ENCODE measurements around the gene ARHGAP35.
"Not testable (repeated sequence)": the region's sequence is repeated elsewhere in the genome, so short reads cannot be mapped to it uniquely, and the experiment has no call there.

The ARHGAP35 gene

DNA sequence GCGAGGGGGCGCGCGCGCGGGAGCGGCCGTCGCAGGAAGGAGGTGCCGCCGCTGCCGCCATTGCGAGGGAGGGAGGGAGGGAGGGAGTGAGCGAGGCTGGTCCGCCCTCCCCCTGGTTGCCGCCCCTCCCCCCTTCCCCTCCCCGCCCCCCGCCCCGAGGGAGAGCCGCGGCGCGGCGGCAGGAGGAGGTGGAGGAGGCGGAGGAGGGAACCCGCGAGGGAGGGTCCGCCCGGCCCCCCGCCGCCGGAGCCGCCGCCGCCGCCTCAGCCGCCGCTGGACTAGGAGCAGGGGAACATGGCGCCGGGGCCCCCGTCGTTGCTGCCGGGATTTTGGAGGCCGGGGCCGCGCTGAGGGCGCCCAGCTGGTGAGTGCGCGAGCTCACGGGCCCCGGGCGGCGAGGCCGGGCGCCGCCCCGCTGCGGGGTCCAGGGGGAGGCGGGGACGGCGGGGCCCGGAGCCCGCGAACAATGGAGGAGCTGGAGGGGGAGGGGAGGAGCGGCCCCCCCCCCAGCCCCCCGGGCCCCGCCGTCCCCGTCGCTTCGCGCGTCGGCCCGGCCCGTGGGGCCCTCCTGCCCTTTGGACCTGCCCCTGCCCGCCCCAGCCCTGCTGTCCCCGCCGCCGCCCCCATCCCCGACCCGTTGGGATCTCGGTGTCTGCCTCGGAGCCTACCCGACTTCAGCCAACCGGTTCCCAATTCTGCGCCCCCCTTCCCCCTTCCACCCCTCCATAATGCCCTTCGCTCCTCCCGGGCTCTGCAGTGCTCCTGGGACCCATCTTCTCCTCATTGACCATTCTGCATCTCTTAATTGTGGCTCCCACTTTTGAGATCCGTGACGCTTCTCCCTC is at the start of gene ARHGAP35:
Gene ARHGAP35, plus strand, starts transcription at position 152 of the 845 bp plus-strand sequence. CDS start 57,679 bp downstream, outside the sequence.
- no peak for DNase-seq

DNA sequence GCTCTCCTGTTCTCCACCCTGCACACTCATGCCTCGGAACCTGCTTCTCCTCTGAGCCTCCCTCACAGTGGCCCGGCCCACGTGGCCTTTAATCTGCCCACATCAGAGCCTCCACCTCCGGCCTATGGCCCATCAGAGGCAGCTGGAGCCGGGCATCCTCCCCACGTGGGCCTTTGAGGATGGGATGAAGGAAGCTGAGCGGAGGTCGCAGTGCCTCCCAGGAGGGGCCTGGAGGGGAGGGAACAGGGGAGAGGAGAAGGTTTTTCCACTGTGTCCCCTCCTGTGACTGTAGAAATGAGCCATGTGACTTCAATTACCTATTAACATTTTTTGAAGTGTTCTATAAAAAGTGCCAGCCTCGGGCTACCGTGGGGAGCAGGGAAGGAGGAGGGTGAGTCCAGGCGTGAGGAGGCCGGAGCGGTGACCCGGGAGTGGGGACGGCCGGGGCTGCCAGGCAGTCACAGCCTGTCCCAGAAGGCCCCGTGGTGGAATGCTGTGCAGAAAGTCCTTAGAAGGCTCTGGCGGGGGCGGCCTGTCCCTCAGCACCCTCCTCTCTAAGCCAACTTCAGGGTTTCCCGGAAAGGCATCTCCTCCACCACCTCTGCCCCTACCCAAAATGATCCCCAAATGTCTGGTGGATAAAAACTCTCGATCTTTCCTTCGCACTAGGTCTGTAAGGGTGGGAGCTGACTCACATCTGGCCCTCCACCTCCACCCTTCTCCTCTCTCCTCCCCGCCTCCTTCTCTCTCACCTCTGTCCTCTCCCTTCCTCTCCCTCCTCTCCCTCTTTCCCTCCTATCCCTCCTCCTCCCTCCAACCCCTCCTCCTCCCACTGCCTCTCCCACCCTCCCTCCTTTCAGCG is 47.6 kb upstream of the ARHGAP35 start:
- no peak for DNase-seq

DNA sequence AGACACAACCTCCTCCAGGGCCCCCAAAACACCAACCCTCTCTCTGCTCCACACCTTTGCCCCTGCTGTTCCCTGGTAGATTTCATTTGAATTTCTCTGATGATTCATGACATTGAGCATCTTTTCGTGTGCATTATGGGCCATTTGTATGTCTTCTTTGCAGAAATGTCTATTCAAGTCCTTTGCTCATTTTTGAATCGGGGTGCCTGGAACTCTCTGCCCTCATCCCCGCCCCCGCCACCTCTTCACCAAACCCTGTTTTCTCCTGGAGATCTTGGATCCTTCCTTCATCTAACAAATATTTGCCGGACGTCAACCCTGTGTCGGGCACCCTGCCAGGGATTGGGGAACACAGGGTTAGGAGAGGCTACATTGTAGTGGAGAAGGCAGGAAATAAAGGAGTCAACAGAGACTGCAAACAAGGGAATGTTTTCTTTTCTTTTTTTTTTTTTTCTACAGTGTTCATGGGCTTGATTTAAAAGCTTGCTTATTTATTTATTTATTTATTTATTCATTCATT is 46.9 kb upstream of the ARHGAP35 start:
- DNase-seq: no peak

DNA sequence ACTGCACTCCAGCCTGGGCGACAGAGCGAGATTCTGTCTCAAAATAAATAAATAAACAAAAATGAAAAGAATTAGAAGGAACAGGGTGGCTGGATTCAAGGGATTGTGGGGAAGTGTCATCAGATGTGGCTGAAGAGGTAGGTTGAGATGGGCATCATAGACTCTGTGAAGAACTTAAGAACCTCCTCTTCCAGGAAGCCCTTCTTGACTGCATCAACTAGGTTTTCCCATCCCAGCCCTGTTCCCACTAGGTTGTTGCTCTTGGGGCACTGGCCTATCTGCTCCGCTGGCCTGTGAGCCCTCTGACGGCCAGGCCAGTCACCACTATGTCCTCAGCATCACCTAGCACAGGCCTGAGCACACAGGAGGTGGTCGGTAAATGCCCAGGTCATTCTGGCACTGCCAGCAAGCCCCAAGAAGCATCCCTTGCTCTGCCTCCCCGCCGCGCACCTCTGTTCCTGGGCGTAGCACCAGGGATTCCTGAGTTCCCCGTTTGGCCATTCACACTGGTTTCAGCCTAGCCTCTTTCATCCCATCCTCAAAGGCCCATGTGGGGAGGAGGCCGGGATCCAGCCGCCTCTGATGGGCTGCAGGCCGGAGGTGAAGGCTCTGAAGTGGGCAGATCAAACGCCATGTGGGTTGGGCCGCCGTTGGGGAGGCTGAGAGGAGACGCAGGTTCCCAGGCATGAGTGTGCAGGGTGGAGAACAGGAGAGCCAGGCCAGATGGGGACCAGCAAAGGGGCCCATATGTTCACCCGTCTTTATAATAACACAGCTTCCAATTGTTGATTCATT is 44.8 kb upstream of the ARHGAP35 start:
- DNase-seq: no peak

DNA sequence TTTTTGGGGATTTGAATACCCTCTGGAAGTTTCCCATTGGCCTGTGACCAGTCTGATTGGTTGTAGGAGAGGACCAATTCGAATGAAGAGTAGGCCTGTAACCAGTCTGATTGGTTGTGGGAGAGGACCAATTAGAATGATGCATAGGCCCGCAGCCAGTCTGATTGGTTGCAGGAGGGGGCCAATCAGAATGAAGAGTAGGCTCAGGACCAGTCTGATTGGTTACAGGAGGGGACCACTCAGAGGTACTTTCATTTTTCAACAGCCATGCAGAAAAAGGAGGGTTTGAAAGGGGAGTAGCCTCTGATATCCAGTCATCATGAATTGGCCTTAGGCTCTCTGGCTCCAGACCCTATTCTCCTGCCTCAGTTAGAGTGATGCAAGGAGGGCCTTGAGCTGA is 42.0 kb upstream of the ARHGAP35 start:
- DNase-seq: peak; percentile 86

DNA sequence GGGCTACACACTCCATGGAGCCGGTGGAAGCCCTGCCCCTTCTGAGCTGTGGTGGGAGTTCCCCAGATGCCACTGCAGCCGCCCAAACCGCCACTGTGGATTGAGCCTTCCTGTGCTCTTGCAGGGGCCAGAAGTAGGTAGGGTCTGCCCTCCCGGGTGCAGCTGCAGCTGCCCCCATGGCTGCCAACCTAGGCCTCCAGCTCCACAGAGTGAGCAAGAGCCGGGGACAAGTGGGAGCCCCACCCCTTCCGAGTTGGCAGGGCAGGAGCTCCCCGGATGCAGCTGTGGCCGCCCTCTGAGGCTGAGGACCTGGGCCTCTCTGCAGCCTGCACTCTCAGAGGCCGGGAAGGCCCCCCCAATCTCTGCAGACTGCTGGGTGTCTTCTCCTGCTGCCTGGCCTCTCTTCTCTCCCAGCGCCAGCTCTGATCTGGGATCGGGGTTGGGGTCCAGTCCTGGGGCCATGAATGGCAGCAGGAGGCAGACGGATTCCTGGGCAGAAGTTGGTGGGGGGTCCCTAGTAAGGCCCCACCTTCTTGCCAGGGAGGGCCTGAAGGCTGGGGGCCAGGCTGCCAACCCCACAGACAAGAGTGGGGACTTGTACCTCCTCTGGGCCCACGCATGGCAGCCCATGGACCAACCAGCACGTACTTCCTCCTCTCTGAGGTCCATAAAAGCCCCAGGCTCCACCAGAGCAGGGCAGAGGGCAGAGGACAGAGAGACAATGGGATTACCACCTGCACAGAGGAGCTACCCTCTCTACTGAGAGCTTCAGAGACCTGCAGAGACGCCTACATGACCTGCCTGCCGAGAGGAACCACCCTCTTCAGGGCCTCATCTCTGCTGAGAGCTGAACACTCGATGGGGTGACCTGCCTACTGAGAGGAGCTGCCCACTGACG is 39.0 kb upstream of the ARHGAP35 start:
- no peak for DNase-seq

DNA sequence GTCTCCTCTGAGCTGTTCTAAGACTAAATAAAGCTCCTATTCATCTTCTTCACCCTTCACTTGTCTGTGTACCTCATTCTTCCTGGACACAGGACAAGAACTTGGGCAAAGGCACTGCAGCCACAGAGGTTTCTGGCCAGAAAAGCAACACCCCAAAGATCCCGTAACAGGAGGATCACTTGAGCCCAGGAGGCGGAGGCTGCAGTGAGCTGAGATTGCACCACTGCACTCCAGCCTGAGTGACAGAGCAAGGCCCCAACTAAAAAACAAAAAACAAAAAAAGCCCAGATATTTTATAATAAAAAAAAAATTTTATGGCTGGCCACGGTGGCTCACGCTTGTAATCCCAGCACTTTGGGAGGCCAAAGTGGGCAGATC is 38.4 kb upstream of the ARHGAP35 start:
- DNase-seq: not testable (repeated sequence)

DNA sequence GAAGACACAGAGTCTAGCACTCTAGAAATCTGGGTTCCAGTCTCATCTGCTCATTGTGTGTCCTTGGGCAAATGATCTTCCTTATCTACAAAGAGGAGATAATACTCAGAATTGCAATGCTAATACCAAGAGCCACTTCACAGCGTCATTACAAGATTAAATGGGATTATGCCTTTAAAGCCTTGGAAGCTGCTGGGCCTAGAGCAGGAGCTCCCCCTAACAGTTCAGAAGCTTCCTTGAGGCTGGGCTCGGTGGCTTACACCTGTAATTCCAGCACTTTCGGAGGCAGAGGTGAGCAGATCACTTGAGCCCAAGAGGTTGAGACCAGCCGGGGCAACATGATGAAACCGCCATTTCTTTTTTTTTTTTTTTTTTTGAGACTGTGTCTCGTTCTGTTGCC is 37.7 kb upstream of the ARHGAP35 start:
- DNase-seq: peak; percentile 28

DNA sequence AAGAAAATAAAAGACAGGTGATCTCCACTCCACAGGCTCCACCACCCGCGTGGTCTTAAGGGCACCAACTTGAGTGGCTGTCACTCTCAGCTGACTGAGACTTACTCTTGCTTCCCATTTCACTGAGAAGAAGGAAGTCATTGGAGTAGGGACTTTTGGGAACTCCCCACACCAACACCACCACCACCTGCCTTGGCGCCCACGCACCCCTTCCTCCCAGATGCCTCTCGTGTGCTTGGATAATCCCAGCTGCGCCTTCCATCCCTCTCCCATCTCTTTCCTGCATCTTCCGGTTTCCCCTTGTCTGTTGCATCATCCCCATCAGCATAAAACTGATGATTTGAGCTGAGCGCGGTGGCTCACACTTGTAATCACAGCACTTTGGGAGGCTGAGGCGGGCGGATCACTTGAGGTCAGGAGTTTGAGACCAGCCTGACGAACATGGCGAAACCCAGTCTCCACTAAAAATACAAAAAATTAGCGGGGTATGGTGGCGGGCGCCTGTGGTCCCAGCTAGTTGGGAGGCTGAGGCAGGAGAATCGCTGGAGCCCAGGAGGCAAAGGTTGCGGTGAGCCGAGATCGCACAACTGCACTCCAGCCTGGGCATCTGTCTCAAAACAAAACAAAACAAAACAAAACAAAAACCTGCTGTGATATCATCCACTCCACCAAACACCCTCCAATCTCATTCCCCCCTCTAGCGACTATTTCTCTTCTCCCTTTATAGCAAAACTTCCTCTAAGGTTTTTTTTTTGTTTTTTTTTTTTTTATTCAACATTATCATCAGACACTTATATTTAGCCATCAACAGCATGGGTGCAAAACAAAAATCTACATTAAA is 35.7 kb upstream of the ARHGAP35 start:
- DNase-seq: peak; percentile 66

DNA sequence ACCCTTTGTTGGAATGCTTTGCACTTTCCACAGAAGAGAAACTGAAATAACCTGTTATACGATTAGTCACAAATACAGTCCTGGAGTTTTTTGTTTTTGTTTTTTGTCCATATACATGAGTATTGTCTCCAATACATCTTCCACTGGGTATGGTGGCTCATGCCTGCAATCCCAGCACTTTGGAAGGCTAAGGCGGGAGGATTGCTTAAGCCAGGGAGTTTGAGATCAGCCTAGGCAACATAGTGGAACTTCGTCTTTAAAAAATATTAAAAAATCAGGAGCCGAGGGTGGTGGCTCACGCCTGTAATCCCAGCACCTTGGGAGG is 35.1 kb upstream of the ARHGAP35 start:
- DNase-seq: no peak

DNA sequence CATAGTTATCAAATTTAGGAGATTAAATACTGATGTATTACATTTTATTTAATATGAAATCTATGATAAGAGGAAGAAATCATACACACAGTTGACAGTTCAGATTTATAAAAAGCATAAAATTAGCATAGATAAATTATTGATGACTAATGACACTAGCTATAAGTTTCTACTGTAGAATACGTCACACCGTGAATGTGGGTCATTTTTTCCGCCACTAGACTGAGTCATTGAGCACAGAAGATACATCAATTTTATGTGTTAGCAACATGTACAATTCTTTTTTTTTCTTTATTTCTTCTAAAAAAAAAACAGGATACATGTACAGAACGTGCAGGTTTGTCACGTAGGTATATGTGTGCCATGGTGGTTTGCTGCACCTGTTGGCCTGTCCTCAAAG is 32.3 kb upstream of the ARHGAP35 start:
- no peak for DNase-seq

DNA sequence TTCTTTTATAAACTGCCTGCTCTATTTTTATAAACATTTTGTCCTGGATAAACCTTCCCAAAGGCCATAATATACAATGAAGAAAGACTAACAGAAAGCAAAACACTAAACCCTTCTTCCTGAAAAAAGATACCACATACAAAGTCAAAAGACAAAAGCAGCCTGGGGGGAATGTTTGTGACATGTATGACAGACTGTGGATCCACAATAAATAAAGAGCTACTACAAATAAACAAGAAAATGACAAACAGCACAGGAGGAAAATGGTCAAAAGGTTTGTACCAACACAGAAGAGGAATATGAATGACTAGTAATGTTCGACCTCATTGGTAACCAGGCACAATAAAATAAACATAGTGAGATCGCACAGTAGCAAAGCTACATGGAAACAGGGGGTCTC is 29.9 kb upstream of the ARHGAP35 start:
- DNase-seq: no peak

DNA sequence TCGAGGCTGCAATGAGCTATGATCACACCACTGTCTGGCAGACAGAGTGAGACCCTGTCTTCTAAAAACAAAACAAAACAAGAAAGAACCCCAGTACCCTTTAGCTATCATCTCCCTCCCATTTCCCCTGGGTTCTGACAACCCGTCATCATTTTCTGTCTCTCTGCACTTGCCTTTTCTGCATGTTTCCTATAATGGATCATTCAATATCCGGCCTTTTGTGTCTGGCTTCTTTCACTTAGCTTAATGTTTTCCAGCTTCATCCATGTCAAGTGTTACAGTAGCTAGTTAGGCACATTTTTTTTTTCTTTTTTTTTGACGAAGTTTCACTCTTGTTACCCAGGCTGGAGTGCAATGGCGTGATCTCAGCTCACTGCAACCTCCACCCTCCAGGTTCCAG is 26.7 kb upstream of the ARHGAP35 start:
- DNase-seq: no peak

DNA sequence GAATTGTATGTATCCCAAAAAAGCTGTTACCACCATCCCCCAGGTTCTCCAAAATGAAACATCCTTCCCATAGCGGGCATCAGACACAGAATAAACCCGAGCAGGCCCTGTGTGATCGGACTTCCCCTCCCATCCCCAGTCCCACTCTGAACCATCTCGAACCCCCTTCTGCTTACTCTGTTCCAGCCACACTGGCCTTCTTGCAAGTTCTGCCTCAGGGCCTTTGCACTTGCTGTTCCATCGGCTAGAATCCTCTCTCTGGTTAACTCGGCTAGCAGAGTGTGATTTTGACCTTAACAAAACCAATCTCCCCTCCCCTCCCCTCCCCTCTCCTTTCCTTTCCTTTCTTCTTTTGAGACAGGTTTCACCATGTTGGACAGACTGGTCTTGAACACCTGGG is 25.8 kb upstream of the ARHGAP35 start:
- DNase-seq: no peak

DNA sequence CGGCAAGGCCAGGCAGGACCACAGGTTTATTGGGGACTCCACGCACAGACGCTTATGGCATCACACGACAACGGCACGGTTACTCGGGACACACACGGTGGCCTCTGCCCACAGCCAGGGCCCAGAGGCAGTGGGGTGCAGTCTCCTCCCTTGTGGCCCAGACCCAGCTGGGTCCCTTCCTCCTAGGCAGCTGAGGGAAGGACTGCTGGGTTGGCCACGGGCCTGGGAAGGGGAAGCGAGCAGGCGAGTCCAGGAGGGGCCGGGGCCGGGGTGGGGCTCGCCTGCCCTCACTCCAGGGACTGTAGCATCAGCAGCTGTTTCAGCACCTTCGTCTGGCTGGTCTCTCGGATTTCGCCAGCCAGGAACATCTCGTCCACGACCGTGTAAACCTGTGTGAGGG is 22.6 kb upstream of the ARHGAP35 start:
- no peak for DNase-seq

DNA sequence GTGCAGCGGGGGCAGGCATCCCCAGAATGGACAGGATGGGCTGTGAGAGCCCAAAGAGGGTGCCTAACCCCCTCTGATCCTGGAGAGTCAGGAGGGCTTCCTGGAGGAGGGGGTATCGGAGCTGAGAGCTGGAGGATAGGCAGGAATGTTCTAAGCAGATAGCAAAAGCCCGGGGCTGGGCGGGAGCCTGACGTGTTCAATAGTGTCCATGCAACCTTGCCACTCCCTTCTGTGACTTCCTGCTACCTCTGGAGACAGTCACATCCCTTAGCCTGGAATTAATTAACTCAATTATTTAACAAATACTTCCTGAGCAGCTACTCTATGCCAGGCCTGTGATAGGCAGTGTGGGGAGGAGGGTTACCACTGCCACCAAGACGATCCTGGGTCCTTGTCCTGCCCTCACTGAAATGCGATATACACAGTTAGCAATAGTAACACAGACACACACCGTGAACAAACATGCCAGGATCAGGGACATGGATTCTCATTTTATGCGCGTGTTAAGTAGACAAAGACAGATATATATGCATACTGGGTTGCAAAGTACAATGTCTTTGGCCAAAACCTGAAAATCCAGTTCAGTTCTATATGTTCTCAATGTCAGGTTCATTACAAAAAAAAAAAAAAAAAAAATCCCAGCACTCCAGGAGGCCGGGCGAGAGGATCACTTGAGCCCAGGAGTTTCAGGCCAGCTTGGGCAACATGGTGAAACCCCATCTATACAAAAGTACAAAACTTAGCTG is 20.9 kb upstream of the ARHGAP35 start:
- no peak for DNase-seq

DNA sequence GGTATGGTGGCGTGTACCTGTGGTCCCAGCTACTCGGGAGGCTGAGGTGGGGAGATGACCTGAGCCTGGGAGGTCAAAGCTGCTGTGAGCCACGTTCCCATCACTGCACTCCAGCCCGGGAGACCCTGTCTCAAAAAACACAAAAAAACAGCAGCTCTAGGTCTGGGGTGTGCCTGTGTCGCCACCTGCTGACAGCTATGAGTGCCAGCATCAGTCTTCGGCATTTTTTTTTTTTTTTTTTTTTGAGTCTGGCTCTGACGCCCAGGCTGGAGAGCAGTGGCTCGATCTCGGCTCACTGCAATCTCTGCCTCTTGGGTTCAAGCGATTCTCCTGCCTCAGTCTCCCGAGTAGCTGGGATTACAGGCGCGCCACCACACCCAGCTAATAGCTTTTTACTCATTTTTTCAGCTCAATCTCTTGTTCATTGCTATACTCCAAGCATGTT is 20.3 kb upstream of the ARHGAP35 start:
- peak; percentile 85 for DNase-seq

DNA sequence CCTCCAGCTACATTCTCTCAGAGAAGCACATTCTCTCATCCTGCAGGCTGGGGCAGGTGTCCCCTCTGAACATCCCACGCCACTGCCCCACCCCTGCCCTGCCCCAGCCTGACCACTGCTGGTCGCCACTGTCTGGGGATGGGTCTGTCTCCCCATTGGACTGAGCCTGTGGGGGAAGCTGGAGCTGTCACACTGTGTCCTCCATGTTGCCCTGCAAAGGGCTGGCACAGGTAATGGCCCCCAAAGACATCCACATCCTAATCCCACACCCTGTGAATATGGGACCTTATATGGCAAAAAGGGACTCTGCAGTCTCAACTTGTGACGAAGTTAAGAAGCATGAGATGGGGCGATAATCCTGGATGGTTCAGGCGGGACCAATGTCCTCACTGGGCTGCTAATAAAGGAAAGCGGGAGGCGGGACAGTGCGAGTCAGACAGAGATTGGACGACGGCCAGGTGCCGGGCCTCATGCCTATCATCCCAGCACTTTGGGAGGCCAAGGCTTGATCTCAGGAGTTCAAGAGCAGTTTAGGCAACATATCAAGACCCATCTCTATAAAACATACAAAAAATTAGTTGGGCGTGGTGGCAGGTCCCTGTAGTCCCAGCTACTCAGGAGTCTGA is 19.2 kb upstream of the ARHGAP35 start:
- DNase-seq: no peak

DNA sequence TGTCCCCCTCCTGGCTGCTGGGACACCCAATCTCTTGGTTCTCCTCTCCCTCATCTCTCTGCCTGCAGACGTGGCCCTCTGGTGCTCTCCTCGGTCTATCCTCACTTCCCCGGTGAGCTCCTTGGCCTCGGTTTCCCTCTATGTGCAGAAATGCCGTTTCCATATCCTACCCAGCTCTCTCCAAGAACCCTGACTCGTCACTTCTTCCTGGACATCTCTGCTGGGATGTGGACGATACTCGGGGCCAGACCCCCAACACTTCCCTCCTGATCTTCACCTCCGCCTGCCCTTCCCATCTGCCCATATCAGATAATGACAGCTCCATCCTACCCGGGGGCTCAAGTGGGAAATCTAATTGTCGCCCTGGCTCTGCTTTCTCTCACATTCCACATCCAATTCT is 18.0 kb upstream of the ARHGAP35 start:
- no peak for DNase-seq

DNA sequence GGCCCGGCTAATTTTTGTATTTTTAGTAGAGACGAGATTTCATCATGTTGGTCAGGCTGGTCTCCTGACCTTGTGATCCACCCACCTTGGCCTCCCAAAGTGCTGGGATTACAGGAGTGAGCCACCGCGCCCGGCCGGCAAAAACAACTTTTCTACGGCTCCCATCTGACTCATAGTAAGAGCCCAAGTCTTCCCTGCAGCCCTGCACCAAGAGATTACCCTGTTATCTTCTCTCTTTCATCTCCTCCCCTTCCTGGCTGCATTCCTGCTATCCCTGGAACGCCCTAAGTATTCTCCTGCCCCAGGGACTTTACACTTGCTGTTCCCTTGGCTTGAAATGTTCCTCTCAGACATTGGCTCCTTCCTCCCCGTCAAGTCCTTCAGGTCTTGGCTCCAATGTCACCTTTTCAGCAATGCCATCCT is 16.7 kb upstream of the ARHGAP35 start:
- DNase-seq: no peak
